HG02678 (cell line): Measurements from ENCODE around the gene RERE.
A peak's percentile ranks its signal among the peaks of the same experiment; 100 is the strongest.

Experiments used
- ATAC-seq: cut with Tn5 transposase; IDR thresholded peaks from one replicate; pipeline ENCODE4 v1.9.1; 2021; ENCODE audit warnings: mild to moderate bottlenecking, moderate library complexity; ENCODE audit not compliant: unreplicated experiment

RERE gene

GRCh38 chr1:8560035-8560434, 257.4 kb downstream of the RERE start:
- no peak for ATAC-seq

GRCh38 chr1:8555582-8555981, 261.9 kb downstream of the RERE start:
- no peak for ATAC-seq

- ATAC-seq, result no peak
These were observed 262.4 kb downstream of the RERE start for GRCh38 chr1:8554956-8555534.

GRCh38 chr1:8552820-8553397, 264.5 kb downstream of the RERE start:
- ATAC-seq, result no peak

GRCh38 chr1:8551613-8552489, 265.6 kb downstream of the RERE start:
- ATAC-seq, result no peak

- ATAC-seq, result no peak
These were observed 266.4 kb downstream of the RERE start for GRCh38 chr1:8551057-8551456.

- ATAC-seq, result no peak
These were observed 269.6 kb downstream of the RERE start for GRCh38 chr1:8547791-8548190.

- ATAC-seq, result no peak
These were observed 272.4 kb downstream of the RERE start for GRCh38 chr1:8545078-8545477.

- no peak for ATAC-seq
These were observed 272.8 kb downstream of the RERE start for GRCh38 chr1:8544644-8545043.

- no peak for ATAC-seq
These were observed 273.5 kb downstream of the RERE start for GRCh38 chr1:8543965-8544364.

GRCh38 chr1:8541961-8542521, 275.4 kb downstream of the RERE start:
- no peak for ATAC-seq

GRCh38 chr1:8540971-8541370, 276.5 kb downstream of the RERE start:
- ATAC-seq, result no peak

- ATAC-seq, result no peak
These were observed 277.0 kb downstream of the RERE start for GRCh38 chr1:8540261-8540941.

GRCh38 chr1:8539683-8540082, 277.8 kb downstream of the RERE start:
- ATAC-seq, result no peak

GRCh38 chr1:8538502-8538901, 278.9 kb downstream of the RERE start:
- ATAC-seq, result no peak

GRCh38 chr1:8537991-8538390, 279.4 kb downstream of the RERE start:
- ATAC-seq, result no peak

- ATAC-seq, result no peak
These were observed 280.9 kb downstream of the RERE start for GRCh38 chr1:8536515-8536914.

GRCh38 chr1:8533907-8534306, 283.5 kb downstream of the RERE start:
- ATAC-seq, result no peak

GRCh38 chr1:8533124-8533523, 284.3 kb downstream of the RERE start:
- peak; percentile 70 for ATAC-seq

- ATAC-seq, result no peak
These were observed 287.5 kb downstream of the RERE start for GRCh38 chr1:8529901-8530300.

GRCh38 chr1:8527941-8528340, 289.5 kb downstream of the RERE start:
- ATAC-seq, result no peak
